Neuronal stem cell (in vitro differentiated cells): ENCODE results near the gene C19orf67.

ENCODE experiments used
- DNase-seq: peaks from one replicate; pipeline ENCODE4 v3.0.0-alpha.2; 2013; ENCODE audit warnings: low spot score
- H2AFZ ChIP-seq: one replicate; pipeline ENCODE4 v1.6.1; 2013; ENCODE audit warnings: mild to moderate bottlenecking, low read length, inconsistent platforms
- H2AK5ac ChIP-seq: 2 replicates; pipeline ENCODE4 v1.6.1; 2013; ENCODE audit warnings: low read depth, mild to moderate bottlenecking, inconsistent platforms, low read length, moderate library complexity, mixed read lengths
- H2BK120ac ChIP-seq: 2 replicates; pipeline ENCODE4 v1.6.1; 2013; ENCODE audit warnings: low read depth, mild to moderate bottlenecking, inconsistent platforms, low read length, moderate library complexity, mixed read lengths
- H2BK12ac ChIP-seq: one replicate; pipeline ENCODE4 v1.6.1; 2013; ENCODE audit warnings: low read length, inconsistent platforms
- H2BK15ac ChIP-seq: 2 replicates; pipeline ENCODE4 v1.6.1; 2013; ENCODE audit warnings: mild to moderate bottlenecking, low read length, inconsistent platforms, mixed read lengths
- H2BK5ac ChIP-seq: one replicate; pipeline ENCODE4 v1.6.1; 2013; ENCODE audit warnings: inconsistent platforms, mild to moderate bottlenecking, low read length, moderate library complexity
- H3K14ac ChIP-seq: one replicate; pipeline ENCODE4 v1.6.1; 2013; ENCODE audit warnings: low read length, inconsistent platforms
- H3K18ac ChIP-seq: 2 replicates; pipeline ENCODE4 v1.6.1; 2013; ENCODE audit warnings: low read length, inconsistent platforms
- H3K23ac ChIP-seq: 2 replicates; pipeline ENCODE4 v1.6.1; 2013; ENCODE audit warnings: low read depth, mild to moderate bottlenecking, mixed read lengths, low read length, inconsistent platforms; ENCODE audit not compliant: poor library complexity
- H3K27ac ChIP-seq: replicated peaks from 3 replicates; pipeline ENCODE4 v1.5.1; 2013; ENCODE audit warnings: low read length, inconsistent platforms
- H3K27me3 ChIP-seq, 3 experiments: 2 replicates each; pipeline ENCODE4 v1.6.1; 2013; ENCODE audit warnings: low read length in 3 of 3, mild to moderate bottlenecking in 2 of 3, inconsistent platforms in 1 of 3, low read depth in 1 of 3, mixed read lengths in 1 of 3, moderate library complexity in 1 of 3; ENCODE audit not compliant: control insufficient read depth in 3 of 3, insufficient read depth in 3 of 3
- H3K36me3 ChIP-seq, 2 donors: replicated peaks in 1 of 2; 2 replicates each; pipeline ENCODE4 v1.6.1; 2013; ENCODE audit warnings: low read length in 2 of 2; ENCODE audit not compliant: control insufficient read depth in 2 of 2, insufficient read depth in 2 of 2
- H3K4ac ChIP-seq: 2 replicates; pipeline ENCODE4 v1.6.1; 2013; ENCODE audit warnings: inconsistent platforms, mild to moderate bottlenecking, low read length, moderate library complexity
- H3K4me1 ChIP-seq, 2 donors: 1 replicate in 1 of 2; 2 replicates in 1 of 2; pipeline ENCODE4 v1.6.1; 2013; ENCODE audit warnings: low read length in 2 of 2, low read depth in 1 of 2; ENCODE audit not compliant: control insufficient read depth in 2 of 2, insufficient read depth in 1 of 2
- H3K4me2 ChIP-seq: one replicate; pipeline ENCODE4 v1.6.1; 2013; ENCODE audit warnings: mild to moderate bottlenecking, low read length, inconsistent platforms; ENCODE audit not compliant: insufficient read depth, poor library complexity, severe bottlenecking
- H3K4me3 ChIP-seq, 2 donors: 2 replicates each; pipeline ENCODE4 v1.5.1; 2013; ENCODE audit warnings: low read length in 2 of 2, mild to moderate bottlenecking in 2 of 2, inconsistent platforms in 1 of 2, moderate library complexity in 1 of 2
- H3K79me1 ChIP-seq: one replicate; pipeline ENCODE4 v1.6.1; 2013; ENCODE audit warnings: low read depth, mild to moderate bottlenecking, inconsistent platforms, low read length, moderate library complexity
- H3K9ac ChIP-seq: one replicate; pipeline ENCODE4 v1.6.1; 2013; ENCODE audit warnings: mild to moderate bottlenecking, low read depth, low read length, inconsistent platforms; ENCODE audit not compliant: poor library complexity
- H3K9me3 ChIP-seq, 2 donors: replicated peaks in 1 of 2; 2 replicates each; pipeline versions ENCODE3 to v1.6.1; 2013; ENCODE audit warnings: low read length in 2 of 2, mild to moderate bottlenecking in 2 of 2, inconsistent platforms in 1 of 2, low read depth in 1 of 2, mixed read lengths in 1 of 2, moderate library complexity in 1 of 2; ENCODE audit not compliant: control insufficient read depth in 2 of 2, insufficient read depth in 1 of 2
- H4K8ac ChIP-seq: one replicate; pipeline ENCODE4 v1.6.1; 2013; ENCODE audit warnings: low read depth, mild to moderate bottlenecking, inconsistent platforms, low read length, moderate library complexity
- H4K91ac ChIP-seq: one replicate; pipeline ENCODE4 v1.6.1; 2013; ENCODE audit warnings: low read length, low read depth, mild to moderate bottlenecking, inconsistent platforms; ENCODE audit not compliant: poor library complexity
- WGBS, 2 donors: extraction: QIAGEN DNeasy Blood & Tissue Kit; methylation state at CpG; one replicate each; pipeline ENCODE4 v1.1.7; 2013; ENCODE audit warnings: missing lambda C conversion rate in 2 of 2, mixed read lengths in 1 of 2; ENCODE audit not compliant: insufficient read length in 2 of 2, insufficient replicate concordance in 1 of 2; ENCODE audit errors: extremely low coverage in 2 of 2; 5-methylcytosine and 5-hydroxymethylcytosine counted together

Gene C19orf67

DNA sequence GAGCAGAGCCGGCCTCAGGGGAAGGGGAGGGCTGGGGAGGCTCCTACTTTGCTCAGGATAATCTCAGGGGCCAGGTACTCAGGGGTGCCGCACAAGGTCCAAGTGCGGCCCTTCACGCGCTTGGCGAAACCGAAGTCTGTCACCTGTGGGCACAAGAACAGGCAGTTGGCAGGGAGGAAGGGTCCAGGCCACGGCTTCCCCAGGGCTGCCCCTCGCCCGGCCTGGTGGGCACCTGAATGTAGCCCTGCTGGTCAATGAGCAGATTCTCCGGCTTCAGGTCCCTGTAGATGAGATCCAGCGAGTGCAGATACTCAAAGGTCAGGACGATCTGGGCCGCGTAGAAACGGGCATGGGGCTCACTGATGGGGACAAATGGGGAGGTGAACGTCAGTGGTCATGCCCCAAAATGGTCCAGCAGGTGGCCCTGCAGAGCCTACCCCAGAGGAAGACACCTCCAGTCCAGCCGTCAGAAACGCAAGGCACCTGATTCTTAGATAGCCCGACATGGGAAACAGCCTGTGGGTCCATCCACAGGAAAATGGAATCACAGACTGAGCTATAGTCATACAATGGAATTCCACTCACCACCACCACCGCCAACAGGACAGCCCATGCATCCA lies 12.1 kb upstream of the C19orf67 start:
- Histone ChIP-seq H3K27ac (no peak overlapping the region), H2AK5ac (no peak overlapping the region), H3K14ac (no peak overlapping the region), H3K9ac (no peak overlapping the region), H2BK120ac (no peak overlapping the region), H3K23ac (peak overlapping the region; percentile 37), H3K4me3 (no peak overlapping the region), H3K27me3 (no peaks in the 10 kb centered on the region), H3K9me3 (peaks cover 10 to 11% of the 10 kb centered on the region in 2 donors), H3K79me1 (no peaks in the 10 kb centered on the region), H2BK15ac (no peak overlapping the region), H3K4ac (no peak overlapping the region), H2AFZ (no peak overlapping the region), H3K4me1 (no peaks in the 10 kb centered on the region), H4K91ac (no peak overlapping the region), H2BK12ac (no peak overlapping the region), H3K4me2 (no peak overlapping the region), H3K18ac (no peak overlapping the region), H3K36me3 (peaks cover 10 to 60% of the 10 kb centered on the region in 2 donors), H2BK5ac (no peak overlapping the region), H4K8ac (no peak overlapping the region)
- no peak for DNase-seq
- no CpG with 5 or more reads among the region's 21 CpGs for WGBS, 2 donors

DNA sequence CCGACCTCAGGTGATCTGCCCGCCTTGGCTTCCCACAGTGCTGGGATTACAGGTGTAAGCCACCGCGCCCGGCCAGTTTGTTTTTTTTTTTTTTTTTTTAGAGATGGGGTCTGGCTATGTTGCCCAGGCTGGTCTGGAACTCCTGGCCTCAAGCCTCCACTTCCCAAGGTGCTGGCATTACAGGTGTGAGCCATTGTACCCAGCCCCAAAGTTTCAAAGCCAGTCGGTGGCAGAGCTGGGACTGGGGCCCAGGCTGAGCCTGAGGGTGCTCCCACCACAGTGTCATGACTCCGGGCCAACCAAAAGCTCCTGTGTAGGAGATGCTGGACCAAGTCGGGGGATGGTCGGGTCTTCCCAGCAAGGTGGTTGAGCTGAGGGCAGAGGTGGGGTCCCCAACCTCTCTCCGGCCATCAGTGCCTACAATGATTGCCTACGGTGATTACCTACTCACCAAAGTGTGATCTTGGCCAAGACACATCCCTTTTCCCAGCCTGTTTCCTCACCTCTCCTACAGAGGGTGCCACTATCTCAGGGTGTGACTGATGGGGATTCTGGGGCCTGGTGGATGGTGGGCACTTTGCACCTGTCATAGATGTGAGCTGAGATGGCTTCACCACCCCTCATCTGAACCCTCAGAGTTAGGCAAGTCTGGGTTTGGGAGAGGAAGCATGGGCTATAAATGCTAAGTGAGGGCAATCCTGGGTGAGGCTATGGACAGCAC lies 10.8 kb upstream of the C19orf67 start:
- no CpG with 5 or more reads among the region's 11 CpGs for WGBS, 2 donors
- H3K27ac ChIP-seq = no peak overlapping the region

DNA sequence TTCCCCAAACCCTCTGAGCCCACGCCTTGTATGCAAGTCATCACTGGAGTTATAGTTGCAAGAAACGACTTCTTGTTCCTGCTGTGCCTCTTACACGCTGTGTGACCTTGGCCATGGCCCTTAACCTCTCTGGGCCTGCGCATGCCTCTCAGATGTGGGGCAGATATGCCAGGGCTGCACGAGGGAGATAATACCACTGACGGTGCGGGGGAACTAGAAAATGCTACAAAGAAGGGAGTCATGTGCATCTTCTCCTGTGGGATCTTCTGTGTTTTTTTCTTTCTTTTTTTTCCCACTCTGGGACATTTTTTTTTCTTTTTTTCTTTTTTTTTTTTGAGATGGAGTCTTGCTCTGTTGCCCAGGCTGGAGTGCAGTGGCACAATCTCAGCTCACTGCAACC lies 9.3 kb upstream of the C19orf67 start:
- Histone ChIP-seq H3K9ac (peak overlapping the region; percentile 67), H2BK12ac (no peak overlapping the region), H3K36me3 (peaks cover 3 to 34% of the 10 kb centered on the region in 2 donors), H3K27ac (no peak overlapping the region), H3K4me1 (peaks cover 0 to 4% of the 10 kb centered on the region in 2 donors), H2BK120ac (no peak overlapping the region), H2AK5ac (no peak overlapping the region), H3K79me1 (no peaks in the 10 kb centered on the region), H3K27me3 (no peaks in the 10 kb centered on the region), H3K14ac (no peak overlapping the region), H4K91ac (no peak overlapping the region), H3K23ac (no peak overlapping the region), H3K4me3 (no peak overlapping the region), H3K4ac (no peak overlapping the region), H3K9me3 (peaks cover 7 to 11% of the 10 kb centered on the region in 2 donors), H2BK15ac (no peak overlapping the region), H3K4me2 (no peak overlapping the region), H2AFZ (no peak overlapping the region), H3K18ac (no peak overlapping the region), H2BK5ac (no peak overlapping the region), H4K8ac (no peak overlapping the region)
- DNase-seq = no peak
- WGBS, 2 donors = no CpG with 5 or more reads among the region's 7 CpGs

More for the DNA sequence above, 10.8 kb upstream of the C19orf67 start:
- H3K36me3 ChIP-seq = peaks cover 7 to 49% of the 10 kb centered on the region in 2 donors
- no peaks in the 10 kb centered on the region for H3K27me3 ChIP-seq
- no peak overlapping the region for H3K9ac ChIP-seq
- no peak for DNase-seq
- peaks cover 10 to 11% of the 10 kb centered on the region in 2 donors for H3K9me3 ChIP-seq
- no peak overlapping the region for H3K4me2 ChIP-seq
- H4K8ac ChIP-seq = no peak overlapping the region
- H3K4ac ChIP-seq = no peak overlapping the region
- H3K79me1 ChIP-seq = no peaks in the 10 kb centered on the region
- no peak overlapping the region for H2AFZ ChIP-seq
- H3K4me3 ChIP-seq = no peak overlapping the region
- no peak overlapping the region for H3K14ac ChIP-seq
- H3K18ac ChIP-seq = no peak overlapping the region
- H2BK15ac ChIP-seq = no peak overlapping the region
- no peak overlapping the region for H2BK12ac ChIP-seq
- H2BK120ac ChIP-seq = no peak overlapping the region
- no peak overlapping the region for H2AK5ac ChIP-seq
- H4K91ac ChIP-seq = no peak overlapping the region
- no peak overlapping the region for H3K23ac ChIP-seq
- H2BK5ac ChIP-seq = peak overlapping the region; percentile 24
- peaks cover 0 to 4% of the 10 kb centered on the region in 2 donors for H3K4me1 ChIP-seq

- H2BK12ac ChIP-seq = no peak overlapping the region
- no peak overlapping the region for H2BK120ac ChIP-seq
- no peak overlapping the region for H3K27ac ChIP-seq
- H3K36me3 ChIP-seq = peaks cover 12 to 40% of the 10 kb centered on the region in 2 donors
- DNase-seq = no peak
- peaks cover 3 to 4% of the 10 kb centered on the region in 2 donors for H3K4me1 ChIP-seq
- H3K23ac ChIP-seq = no peak overlapping the region
- H2BK5ac ChIP-seq = no peak overlapping the region
- no peak overlapping the region for H4K91ac ChIP-seq
- no peak overlapping the region for H2AK5ac ChIP-seq
- H2BK15ac ChIP-seq = no peak overlapping the region
- H3K9me3 ChIP-seq = peaks cover 11% of the 10 kb centered on the region in 2 donors
- no peak overlapping the region for H3K4me3 ChIP-seq
- H3K18ac ChIP-seq = no peak overlapping the region
- H3K27me3 ChIP-seq = peaks cover 0 to 4% (median 0%) of the 10 kb centered on the region in 3 experiments
- H4K8ac ChIP-seq = no peak overlapping the region
- peaks cover 4% of the 10 kb centered on the region for H3K79me1 ChIP-seq
- H3K4ac ChIP-seq = no peak overlapping the region
- no peak overlapping the region for H3K14ac ChIP-seq
- no peak overlapping the region for H2AFZ ChIP-seq
- H3K9ac ChIP-seq = no peak overlapping the region
- no CpG with 5 or more reads among the region's 9 CpGs for WGBS, 2 donors
- H3K4me2 ChIP-seq = no peak overlapping the region
Measured at GRCh38 chr19:14093117-14093823, 7.7 kb upstream of the C19orf67 start.
